HFFc6 (cell line): Measurements from ENCODE around the gene PRRX2. TPM values are rescaled to one million over a fixed set of nuclear protein-coding genes. Genes with fewer than 3 reads are reported as not detected.
A peak's percentile ranks its signal among the peaks of the same experiment; 100 is the strongest.

Experiments used
- DNase-seq: peaks from one replicate; pipeline ENCODE4 v3.0.0-alpha.2; 2018
- H3K27ac Mint-ChIP-seq: 2 replicates; pipeline ENCODE4 v1.8.0; 2020; ENCODE audit warnings: mild to moderate bottlenecking, mixed read lengths
- H3K27me3 Mint-ChIP-seq: 2 replicates; pipeline ENCODE4 v1.8.0; 2021; ENCODE audit warnings: mild to moderate bottlenecking, moderate library complexity, mixed read lengths; ENCODE audit not compliant: insufficient read depth
- H3K36me3 Mint-ChIP-seq: 2 replicates; pipeline ENCODE4 v1.8.0; 2021; ENCODE audit warnings: low read depth, mixed read lengths
- H3K4me1 Mint-ChIP-seq: 2 replicates; pipeline ENCODE4 v1.8.0; 2020; ENCODE audit warnings: low read depth, mixed read lengths
- H3K4me3 Mint-ChIP-seq: 2 replicates; pipeline ENCODE4 v1.8.0; 2020; ENCODE audit warnings: mild to moderate bottlenecking, moderate library complexity, mixed read lengths
- H3K9me3 Mint-ChIP-seq: 2 replicates; pipeline ENCODE4 v1.8.0; 2020; ENCODE audit warnings: mild to moderate bottlenecking, mixed read lengths
- total RNA-seq, 6 experiments: library from RNA; stranded (reverse); fragmentation: NEBNext Ultra II Directional; extraction: Animal tissue kit (Norgen Biotek cat#: 25700); gene quantifications; 2 replicates in 1 of 6; 3 replicates in 5 of 6; pipeline ENCODE4 v1.2.3, GENCODE V29; 2021
- TF ChIP-seq, protein P1 (sequence below): fragments of 200-600 bp; sonication (generic); IDR thresholded peaks from 2 replicates; pipeline ENCODE4 v1.5.0; 2021; ENCODE audit warnings: antibody characterized with exemption, mild to moderate bottlenecking

PRRX2 gene
- total RNA-seq, 6 experiments from 2014 or later, result 34.0 to 113 (median 102) TPM

DNA sequence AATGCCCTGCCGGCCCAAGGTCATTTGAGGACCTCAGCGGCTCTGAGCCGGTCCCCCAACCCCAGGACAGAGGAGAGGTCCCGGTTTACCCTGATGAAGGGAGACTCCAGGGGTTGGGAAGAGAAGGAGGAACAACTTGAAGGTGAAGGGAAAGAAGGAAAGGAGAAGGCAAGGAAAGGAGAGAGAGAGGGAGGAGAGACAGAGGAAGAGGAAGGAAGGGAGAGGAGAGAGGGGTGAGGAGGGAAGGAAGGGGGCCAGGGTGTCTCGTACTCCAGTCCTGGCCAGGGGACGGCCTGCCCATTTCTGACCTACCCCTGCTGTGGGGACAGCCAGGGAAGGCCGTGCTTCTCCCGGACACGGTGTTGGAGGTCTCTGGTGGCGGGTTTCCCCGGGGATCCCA is 1.9 kb downstream of the PRRX2 start:
- Mint-ChIP-seq H3K27ac (peak overlapping the region; percentile 72; the same call in 1 of the 2 replicates), H3K4me1 (peaks cover 44% of the 10 kb centered on the region), H3K36me3 (peaks cover 12% of the 10 kb centered on the region; the same call in 1 of the 2 replicates), H3K27me3 (no peaks in the 10 kb centered on the region; the same call in none of the 2 replicates), H3K4me3 (peak overlapping the region; percentile 92), H3K9me3 (no peaks in the 10 kb centered on the region)
- no peak for DNase-seq
- TF ChIP-seq, protein P1, sequence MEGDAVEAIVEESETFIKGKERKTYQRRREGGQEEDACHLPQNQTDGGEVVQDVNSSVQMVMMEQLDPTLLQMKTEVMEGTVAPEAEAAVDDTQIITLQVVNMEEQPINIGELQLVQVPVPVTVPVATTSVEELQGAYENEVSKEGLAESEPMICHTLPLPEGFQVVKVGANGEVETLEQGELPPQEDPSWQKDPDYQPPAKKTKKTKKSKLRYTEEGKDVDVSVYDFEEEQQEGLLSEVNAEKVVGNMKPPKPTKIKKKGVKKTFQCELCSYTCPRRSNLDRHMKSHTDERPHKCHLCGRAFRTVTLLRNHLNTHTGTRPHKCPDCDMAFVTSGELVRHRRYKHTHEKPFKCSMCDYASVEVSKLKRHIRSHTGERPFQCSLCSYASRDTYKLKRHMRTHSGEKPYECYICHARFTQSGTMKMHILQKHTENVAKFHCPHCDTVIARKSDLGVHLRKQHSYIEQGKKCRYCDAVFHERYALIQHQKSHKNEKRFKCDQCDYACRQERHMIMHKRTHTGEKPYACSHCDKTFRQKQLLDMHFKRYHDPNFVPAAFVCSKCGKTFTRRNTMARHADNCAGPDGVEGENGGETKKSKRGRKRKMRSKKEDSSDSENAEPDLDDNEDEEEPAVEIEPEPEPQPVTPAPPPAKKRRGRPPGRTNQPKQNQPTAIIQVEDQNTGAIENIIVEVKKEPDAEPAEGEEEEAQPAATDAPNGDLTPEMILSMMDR, result no peak

DNA sequence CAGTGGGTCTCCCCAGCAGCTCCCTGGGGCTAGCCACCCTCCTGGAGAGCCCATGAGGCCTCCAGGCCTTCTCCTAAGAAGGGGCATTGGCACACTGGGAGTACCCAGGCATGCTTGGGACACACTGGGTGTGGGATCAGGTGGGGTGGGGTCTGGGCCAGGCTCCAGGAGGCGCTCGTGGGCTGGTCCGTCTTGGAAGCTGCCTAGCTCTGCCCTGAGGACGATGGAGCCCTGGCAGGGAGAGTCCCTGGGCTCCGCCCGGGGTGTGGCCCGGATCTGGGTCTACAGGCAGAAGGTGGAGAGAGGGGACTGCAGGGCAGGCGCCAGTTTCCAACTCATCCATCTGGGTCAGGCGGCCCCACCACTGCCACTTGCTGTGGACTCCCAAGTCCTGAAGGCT is 2.4 kb downstream of the PRRX2 start:
- Mint-ChIP-seq H3K36me3 (peaks cover 12% of the 10 kb centered on the region; the same call in 1 of the 2 replicates), H3K27ac (no peak overlapping the region), H3K27me3 (no peaks in the 10 kb centered on the region; the same call in none of the 2 replicates), H3K4me3 (peak overlapping the region; percentile 92), H3K9me3 (no peaks in the 10 kb centered on the region), H3K4me1 (peaks cover 46% of the 10 kb centered on the region)
- TF ChIP-seq, protein P1, result peak; percentile 26; the same call in 1 of the 2 replicates
- no peak for DNase-seq

DNA sequence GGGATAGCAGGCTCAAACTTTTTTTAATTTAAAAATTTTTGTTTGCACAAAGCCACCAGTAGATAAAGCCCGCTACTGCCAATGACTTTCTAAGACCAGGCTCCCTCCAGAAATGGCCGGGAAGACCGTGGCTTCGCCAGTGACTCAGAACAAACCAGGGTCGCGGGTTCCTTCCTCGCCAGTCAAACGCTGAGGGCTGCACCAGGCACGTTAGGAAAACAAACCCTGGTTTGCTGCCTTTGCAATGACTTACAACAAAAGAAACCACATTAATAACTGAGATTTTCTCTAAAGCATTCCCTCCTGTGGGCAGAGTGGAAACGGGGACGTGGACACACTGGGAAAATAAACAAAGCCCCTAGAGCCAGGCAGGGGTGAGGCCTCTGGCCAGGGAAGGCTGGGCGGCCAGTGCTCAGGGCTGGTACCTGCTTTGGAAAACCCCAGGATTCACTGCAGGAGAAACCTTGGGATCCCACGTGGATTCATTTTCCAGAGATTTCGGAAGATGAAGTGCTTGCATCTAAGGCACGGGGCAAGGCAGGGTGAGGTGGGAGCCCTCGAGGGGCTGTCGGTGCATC is 3.8 kb downstream of the PRRX2 start:
- peaks cover 12% of the 10 kb centered on the region; the same call in 1 of the 2 replicates for H3K36me3 Mint-ChIP-seq
- DNase-seq, result peak; percentile 38
- peak overlapping the region; percentile 78; the same call in 1 of the 2 replicates for H3K27ac Mint-ChIP-seq
- no peaks in the 10 kb centered on the region for H3K9me3 Mint-ChIP-seq
- peaks cover 47% of the 10 kb centered on the region for H3K4me1 Mint-ChIP-seq
- H3K4me3 Mint-ChIP-seq, result peak overlapping the region; percentile 74; the same call in 1 of the 2 replicates
- no peaks in the 10 kb centered on the region; the same call in none of the 2 replicates for H3K27me3 Mint-ChIP-seq
- TF ChIP-seq, protein P1, result peak; percentile 28; the same call in 1 of the 2 replicates

DNA sequence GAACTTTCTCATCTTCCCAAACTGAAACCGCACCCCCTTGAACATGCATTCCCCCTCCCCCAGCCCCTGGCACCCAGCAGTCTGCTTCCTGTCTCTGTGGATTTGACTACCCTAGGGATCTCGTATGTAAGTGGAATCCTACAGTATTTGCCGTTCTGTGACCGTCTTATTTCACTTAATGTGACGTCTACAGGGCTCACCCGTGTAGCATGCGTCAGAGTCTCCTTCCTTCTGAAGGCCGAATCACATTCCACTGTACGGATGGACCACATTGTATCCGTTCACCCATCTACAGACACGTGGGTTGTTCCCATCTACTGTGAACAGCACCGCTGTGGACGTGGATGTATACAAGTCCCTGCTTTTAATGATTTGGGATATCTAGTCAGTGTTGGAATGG is 4.5 kb downstream of the PRRX2 start:
- Mint-ChIP-seq H3K27me3 (no peaks in the 10 kb centered on the region; the same call in none of the 2 replicates), H3K27ac (peak overlapping the region; percentile 78; the same call in 1 of the 2 replicates), H3K36me3 (peaks cover 12% of the 10 kb centered on the region; the same call in 1 of the 2 replicates), H3K4me3 (peak overlapping the region; percentile 74; the same call in 1 of the 2 replicates), H3K4me1 (peaks cover 43% of the 10 kb centered on the region), H3K9me3 (no peaks in the 10 kb centered on the region)
- DNase-seq, result no peak
- TF ChIP-seq, protein P1, result no peak

DNA sequence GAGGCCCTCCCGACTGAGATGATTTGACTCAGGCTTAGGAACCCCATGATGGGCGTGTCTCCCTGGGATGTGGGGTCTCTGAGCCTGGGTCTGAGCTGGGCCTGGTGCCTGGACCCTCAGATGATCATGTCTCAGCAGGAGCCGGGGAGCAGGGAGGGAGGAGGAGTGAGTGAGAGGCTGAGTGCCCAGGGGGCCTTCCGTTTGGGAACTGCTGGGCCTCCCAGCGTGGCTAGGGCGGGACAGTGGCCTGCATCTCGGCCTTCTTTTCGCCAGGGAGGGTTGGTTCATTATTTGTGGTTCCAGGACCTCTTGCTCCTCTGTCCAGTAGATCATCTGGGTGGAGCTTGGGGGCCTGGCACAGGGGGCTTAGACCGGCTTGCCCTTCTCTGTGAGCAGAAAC is 5.6 kb downstream of the PRRX2 start:
- TF ChIP-seq, protein P1, result no peak
- Mint-ChIP-seq H3K27ac (peak overlapping the region; percentile 33; the same call in 1 of the 2 replicates), H3K36me3 (peaks cover 12% of the 10 kb centered on the region; the same call in 1 of the 2 replicates), H3K4me1 (peaks cover 45% of the 10 kb centered on the region), H3K9me3 (no peaks in the 10 kb centered on the region), H3K4me3 (no peak overlapping the region), H3K27me3 (no peaks in the 10 kb centered on the region; the same call in none of the 2 replicates)
- no peak for DNase-seq
